Stimulated activated CD8-positive, alpha-beta memory T cell treated with anti-CD3 and anti-CD28 coated beads, Interleukin-4, amount 100 ng/mL, for 48 hours (primary cell): ENCODE measurements around the gene FCRL6.

Experiments used
- DNase-seq: peaks from one replicate; pipeline ENCODE4 v3.0.0-alpha.2; 2020

Gene FCRL6

DNA sequence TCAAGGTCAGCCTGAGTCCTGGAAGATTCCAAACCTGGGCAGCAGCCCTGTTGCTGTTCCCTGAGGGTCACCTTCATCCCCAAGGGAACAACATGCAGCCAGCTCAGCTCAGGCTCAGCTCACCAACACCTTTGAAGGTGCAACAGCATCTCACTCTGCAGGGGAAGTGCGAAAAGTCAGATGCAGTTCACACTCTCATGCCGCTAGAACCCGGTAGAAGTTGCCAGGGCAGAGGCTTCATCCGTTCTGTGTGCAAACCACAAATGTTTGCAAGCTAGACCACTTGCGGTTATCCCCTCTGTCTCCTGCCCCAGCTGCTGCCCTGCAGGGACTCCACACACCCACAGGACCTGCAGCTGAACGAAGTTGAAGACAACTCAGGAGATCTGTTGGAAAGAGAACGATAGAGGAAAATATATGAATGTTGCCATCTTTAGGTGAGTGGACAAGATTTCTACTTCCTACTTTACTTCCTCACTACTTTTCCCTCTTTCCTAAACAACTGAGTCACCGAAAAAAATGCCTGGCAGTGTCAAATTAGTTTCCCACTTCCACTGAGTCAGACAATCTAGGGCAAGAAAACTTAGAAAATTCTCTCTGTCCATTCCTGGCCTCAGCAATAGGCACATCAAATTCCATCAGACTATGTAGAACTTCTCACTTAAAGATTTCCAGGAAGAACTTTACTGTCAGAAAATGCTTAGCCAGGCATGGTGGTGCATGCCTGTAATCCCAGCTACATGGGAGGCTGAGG is 1.8 kb upstream of the FCRL6 start:
- DNase-seq = peak; percentile 44

- DNase-seq = no peak
Measured at GRCh38 chr1:159803956-159804689, 2.0 kb downstream of the FCRL6 start.

DNA sequence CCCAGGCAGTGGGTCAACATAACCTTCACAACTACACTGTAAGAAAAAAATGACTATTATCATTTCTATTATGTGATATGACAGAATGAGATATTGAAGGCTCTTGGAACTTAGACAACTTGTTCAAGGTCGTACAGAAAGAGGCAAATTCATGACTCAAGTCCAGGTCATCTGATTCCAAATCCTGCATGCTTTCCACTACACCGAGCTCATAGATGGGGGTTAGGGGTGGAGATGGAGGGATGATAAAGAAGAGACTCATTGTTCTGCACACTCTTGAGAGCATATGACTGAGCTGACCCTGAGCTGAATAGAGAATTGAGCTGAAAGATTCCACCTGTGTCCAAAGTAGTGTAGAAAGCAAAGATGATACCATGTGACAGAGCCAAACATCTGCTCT is 2.8 kb downstream of the FCRL6 start:
- no peak for DNase-seq

DNA sequence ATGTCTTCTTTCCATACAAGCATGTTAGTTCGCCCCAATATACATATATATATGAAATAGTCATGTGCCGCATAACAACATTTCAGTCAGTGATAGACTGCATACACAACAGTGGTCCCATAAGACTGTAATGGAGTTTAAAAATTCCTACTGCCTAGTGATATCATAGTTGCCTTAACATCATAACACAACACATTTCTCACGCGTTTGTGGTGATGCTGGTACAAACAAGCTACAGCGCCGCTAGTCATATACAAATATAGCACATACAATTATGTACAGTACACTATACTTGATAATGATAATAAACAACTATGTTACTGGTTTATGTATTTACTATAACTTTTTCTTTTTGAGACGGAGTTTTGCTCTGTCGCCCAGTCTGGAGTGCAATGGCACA is 13.8 kb downstream of the FCRL6 start:
- no peak for DNase-seq

GRCh38 chr1:159817276-159818041 is 15.3 kb downstream of the FCRL6 start:
- DNase-seq = no peak

- DNase-seq = no peak
Measured at GRCh38 chr1:159821171-159821867, 19.2 kb downstream of the FCRL6 start.

DNA sequence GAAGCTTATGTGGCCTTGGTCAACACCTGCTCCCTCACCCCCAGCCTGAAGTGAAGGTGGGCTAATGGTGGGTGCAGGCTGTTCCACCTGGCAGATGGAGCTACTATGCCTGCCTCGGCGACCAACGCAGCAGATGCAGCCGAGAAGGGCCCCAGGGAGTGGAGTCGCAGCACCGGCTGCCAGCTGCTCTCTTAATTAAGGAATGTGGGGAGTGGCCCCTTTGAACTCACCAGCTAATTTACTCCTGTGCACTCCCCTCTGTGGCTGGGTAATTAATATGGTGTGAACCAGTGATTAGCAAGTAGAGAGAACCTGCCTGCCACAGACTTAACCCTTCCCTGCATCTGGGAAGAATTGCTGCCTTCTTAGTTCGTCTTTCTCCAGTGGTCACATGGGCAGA is 21.2 kb downstream of the FCRL6 start:
- no peak for DNase-seq

DNA sequence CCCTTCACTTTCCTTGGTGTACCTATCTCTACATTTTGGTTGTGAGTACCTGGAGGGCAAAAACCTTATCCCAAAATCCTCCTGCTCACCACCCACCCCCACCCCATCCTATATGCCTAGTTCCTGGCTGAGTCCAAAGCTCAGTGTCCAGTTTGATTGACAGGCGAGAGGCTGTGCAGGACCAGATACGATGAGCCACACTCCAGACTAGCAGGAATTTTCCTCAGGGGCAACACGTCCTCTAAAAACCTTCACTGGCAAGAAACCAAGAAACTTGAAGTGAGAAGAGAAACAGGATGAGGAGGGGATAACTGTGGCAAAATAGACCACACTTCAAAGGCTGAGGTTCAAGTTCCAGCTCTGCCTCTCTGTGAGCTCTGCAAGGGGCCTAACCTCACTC is 23.4 kb downstream of the FCRL6 start:
- no peak for DNase-seq

DNA sequence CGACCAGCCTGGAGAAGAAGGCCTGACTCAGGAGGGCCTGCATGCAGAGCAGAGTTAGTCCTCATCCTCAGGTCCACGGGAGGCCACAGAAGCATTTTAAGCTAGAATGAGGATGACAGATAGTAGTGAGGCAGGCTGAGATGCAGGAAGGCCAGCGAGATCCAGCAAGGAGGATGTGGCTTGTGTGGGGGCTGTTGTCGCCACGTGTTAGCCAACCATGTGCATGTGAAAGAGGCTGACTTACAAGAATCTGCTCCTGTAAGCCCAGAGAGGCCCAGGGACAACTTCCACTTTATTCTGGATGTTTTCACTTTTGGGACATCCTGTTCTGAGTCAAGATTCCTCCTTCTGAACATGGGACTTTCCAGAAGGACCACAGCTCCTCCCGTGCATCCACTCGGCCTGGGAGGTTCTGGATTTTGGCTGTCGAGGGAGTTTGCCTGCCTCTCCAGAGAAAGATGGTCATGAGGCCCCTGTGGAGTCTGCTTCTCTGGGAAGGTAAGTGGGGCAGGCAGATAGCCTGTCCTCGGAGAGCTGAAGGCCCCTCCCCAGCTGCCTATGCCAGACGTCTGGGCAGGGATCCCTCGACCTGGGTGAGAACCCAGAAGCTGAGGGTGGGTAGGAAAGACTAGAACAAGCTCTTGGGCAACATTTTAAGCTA is 24.4 kb downstream of the FCRL6 start, which contains the start of gene SLAMF8:
TSS of gene SLAMF8 (plus strand) at position 433 of the 661 bp plus-strand sequence. CDS start at position 459, 26 bp downstream.
- DNase-seq = peak; percentile 71

- DNase-seq = no peak
Measured at GRCh38 chr1:159827102-159827490, 24.9 kb downstream of the FCRL6 start.

GRCh38 chr1:159827549-159827948 is 25.4 kb downstream of the FCRL6 start:
- DNase-seq = no peak

DNA sequence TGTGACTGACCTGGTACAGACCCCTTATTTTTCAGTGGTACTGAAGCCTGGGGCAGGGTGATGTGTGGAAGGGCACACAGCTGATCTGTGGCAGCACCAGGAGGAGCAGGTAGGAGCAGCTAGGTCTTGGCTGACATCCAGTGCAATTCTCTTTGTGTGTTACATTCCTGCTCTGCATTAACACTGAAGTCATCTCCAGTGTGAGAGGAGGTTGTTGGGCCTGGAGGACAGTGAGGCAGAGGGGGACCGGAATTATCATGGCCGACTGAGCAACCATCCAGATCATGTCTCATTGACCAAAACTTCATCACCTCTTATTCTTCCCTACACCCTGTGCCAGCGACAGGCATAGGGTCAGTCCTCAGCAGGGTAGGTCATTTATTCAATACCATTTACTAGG is 26.0 kb downstream of the FCRL6 start:
- DNase-seq = no peak

DNA sequence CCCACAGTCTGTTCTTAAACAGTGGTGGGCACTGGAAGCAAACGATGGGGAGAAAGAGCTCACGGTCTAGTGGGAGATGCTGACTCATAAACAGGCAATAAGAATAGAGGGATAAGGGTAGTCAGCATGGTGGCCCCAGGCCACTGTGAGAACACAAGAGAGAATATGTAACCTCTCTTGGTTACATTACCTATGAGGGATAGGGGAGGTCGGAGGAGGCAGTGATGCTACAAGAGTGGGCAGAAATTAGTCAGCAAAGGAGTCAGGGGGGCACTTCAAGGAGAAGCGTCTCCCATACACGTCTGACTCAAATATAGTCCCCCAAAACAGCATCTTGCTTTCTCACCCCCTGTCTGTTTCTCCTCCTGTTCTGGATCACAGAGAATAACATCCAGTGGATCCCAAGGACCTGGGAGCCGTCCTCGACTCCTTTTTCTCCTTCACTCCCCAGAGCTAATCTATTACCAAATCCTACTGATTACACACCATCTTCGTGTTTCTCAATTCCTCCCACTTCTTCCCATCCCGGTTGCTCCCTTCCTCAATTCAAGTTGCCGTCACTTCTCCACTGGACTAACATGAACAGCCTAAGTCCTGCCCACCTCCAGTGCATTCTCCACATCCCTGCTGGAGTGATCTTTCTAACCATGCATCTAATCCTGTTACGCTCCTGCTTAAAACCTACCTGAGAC is 26.6 kb downstream of the FCRL6 start:
- DNase-seq = no peak

DNA sequence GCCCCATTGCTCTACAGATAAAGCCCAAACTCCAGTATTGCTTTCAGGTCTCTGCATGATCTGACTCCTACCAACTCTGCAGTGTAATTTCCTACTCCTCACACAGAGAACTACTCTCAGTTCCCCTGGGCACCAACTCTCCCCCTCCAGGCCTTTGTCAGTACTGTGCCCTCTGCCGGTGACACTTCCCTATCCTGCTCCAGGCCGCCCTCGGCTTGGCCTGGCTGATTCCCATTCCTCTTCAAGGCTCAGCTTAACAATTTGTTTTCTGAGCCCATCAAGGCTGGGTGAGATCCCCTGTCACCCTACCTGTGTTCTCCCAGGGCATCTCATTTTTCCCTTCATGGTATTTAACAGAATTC is 27.1 kb downstream of the FCRL6 start:
- DNase-seq = no peak

DNA sequence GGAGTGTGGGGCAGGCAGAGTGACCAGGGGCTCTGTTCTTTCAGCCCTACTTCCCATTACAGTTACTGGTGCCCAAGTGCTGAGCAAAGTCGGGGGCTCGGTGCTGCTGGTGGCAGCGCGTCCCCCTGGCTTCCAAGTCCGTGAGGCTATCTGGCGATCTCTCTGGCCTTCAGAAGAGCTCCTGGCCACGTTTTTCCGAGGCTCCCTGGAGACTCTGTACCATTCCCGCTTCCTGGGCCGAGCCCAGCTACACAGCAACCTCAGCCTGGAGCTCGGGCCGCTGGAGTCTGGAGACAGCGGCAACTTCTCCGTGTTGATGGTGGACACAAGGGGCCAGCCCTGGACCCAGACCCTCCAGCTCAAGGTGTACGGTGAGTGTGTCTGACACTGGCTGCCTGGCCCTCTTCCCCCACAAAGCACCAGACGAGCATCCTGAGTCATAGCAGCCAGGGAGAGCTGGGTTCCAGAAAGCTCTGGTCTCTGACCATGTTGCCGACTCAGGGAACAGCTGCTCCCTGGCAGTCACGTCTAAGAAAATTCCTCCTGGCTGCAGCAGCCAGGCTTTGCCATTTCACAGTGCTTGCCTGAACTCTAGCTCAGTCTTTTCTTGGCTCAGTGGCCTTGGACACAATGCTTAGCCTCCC is 27.8 kb downstream of the FCRL6 start:
- no peak for DNase-seq

DNA sequence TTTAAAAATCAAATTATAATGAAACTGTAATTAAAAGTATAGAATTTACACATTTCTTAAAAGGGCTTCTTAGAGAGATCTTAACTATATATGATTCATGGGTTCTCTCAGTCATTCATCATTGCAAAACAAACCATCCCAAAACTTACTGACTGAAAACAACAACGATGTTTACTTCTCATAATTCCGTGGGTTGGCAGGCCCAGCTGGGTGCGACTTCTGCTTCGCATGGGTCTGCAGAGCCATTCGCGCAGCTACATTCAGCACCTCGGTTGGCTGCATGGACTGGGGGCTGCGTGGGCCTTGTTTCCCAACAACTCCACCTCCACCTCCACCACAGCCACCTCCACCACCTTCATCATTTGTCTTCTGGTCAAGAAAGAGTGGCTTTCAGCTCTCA is 28.6 kb downstream of the FCRL6 start:
- DNase-seq = no peak

DNA sequence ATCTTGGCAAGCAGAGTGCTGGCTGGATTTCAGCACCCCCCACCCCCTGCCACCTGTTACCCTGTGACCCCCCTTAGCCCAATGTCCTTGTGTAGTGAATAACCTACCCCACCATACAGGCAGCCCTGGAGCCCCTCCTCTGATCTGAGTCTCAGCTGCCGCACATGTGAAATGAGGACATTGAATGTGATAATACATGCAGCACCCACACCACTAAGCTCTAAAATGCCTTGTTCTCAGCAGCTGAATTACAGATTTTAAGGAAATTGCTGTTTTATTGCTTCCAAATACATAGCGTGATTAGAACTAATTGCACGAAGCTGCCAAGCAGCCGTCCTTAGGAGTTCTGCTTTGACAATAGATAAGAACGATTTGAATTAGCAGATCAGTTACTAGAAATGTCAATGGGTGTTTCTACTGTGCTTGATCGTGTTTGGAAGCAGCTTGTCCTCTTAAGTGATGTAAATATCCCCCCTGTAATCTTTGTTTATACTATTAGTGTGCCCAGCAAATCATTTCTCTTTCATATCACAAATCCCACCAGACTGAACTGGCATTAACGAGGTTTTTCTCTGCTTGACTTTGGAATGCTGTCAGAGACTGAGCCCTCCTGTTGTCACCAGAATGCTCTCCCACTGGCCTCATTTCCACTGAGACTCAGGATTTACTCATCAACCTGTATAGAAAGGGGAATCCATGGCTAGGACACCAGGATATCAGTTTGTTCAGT is 29.4 kb downstream of the FCRL6 start:
- DNase-seq = no peak

GRCh38 chr1:159832309-159832708 is 30.1 kb downstream of the FCRL6 start:
- no peak for DNase-seq

- no peak for DNase-seq
Measured at GRCh38 chr1:159835356-159835755, 33.2 kb downstream of the FCRL6 start.

DNA sequence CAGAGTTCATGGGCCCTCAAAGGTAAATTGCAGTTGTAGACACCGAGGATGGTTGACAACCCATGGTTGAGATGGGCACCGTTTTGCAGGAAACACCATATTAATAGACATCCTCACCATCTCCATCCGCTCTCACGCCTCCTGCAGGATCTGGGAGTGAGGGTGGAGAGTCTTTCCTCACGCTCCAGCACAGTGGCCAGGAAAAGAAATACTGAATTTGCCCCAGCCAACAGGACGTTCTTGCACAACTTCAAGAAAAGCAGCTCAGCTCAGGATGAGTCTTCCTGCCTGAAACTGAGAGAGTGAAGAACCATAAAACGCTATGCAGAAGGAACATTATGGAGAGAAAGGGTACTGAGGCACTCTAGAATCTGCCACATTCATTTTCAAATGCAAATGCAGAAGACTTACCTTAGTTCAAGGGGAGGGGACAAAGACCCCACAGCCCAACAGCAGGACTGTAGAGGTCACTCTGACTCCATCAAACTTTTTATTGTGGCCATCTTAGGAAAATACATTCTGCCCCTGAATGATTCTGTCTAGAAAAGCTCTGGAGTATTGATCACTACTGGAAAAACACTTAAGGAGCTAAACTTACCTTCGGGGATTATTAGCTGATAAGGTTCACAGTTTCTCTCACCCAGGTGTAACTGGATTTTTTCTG is 33.8 kb downstream of the FCRL6 start:
- DNase-seq = no peak
